Liver (tissue), 3 donors: ENCODE data around the gene DNAJC11.

ENCODE experiments used
- EGR1 ChIP-seq, 2 donors: IDR thresholded peaks; 2 replicates each; pipeline ENCODE4 v1.6.1; 2016 to 2018; ENCODE audit warnings: antibody characterized with exemption in 2 of 2, low read depth in 2 of 2
- JUND ChIP-seq, 2 donors: IDR thresholded peaks; 2 replicates each; pipeline ENCODE4 v1.6.1; 2016; ENCODE audit warnings: antibody characterized with exemption in 2 of 2
- NR2F2 ChIP-seq: IDR thresholded peaks from 2 replicates; pipeline ENCODE4 v1.6.1; 2016; ENCODE audit warnings: antibody characterized with exemption
- RAD21 ChIP-seq, 2 donors: IDR thresholded peaks; 2 replicates each; pipeline ENCODE4 v1.6.1; 2016; ENCODE audit warnings: antibody characterized with exemption in 2 of 2, mild to moderate bottlenecking in 2 of 2
- RXRA ChIP-seq, 2 donors: IDR thresholded peaks; 2 replicates each; pipeline ENCODE4 v1.6.1; 2017 to 2018; ENCODE audit warnings: antibody characterized with exemption in 2 of 2, mild to moderate bottlenecking in 1 of 2
- TAF1 ChIP-seq: conservative IDR thresholded peaks from 2 replicates; pipeline ENCODE4 v1.6.1; 2016; ENCODE audit warnings: antibody characterized with exemption, mild to moderate bottlenecking
- TF ChIP-seq, protein P1 (sequence below): fragments of 150-350 bp; IDR thresholded peaks from 2 replicates; pipeline ENCODE4 v1.5.1; 2017; ENCODE audit warnings: improper control_type of control experiment, low read depth, low read length; ENCODE audit not compliant: missing input control
- TF ChIP-seq, protein P2 (sequence below): IDR thresholded peaks from 2 replicates; pipeline ENCODE4 v1.6.1; 2016; ENCODE audit warnings: antibody characterized with exemption, mild to moderate bottlenecking
- TF ChIP-seq, protein P3 (sequence below): IDR thresholded peaks from 2 replicates; pipeline ENCODE4 v1.6.1; 2016; ENCODE audit warnings: antibody characterized with exemption
- TF ChIP-seq, protein P4 (sequence below): IDR thresholded peaks from 2 replicates; pipeline ENCODE4 v1.6.1; 2016; ENCODE audit warnings: antibody characterized with exemption
- donor health status: healthy.
- donor health status: healthy.

DNA sequence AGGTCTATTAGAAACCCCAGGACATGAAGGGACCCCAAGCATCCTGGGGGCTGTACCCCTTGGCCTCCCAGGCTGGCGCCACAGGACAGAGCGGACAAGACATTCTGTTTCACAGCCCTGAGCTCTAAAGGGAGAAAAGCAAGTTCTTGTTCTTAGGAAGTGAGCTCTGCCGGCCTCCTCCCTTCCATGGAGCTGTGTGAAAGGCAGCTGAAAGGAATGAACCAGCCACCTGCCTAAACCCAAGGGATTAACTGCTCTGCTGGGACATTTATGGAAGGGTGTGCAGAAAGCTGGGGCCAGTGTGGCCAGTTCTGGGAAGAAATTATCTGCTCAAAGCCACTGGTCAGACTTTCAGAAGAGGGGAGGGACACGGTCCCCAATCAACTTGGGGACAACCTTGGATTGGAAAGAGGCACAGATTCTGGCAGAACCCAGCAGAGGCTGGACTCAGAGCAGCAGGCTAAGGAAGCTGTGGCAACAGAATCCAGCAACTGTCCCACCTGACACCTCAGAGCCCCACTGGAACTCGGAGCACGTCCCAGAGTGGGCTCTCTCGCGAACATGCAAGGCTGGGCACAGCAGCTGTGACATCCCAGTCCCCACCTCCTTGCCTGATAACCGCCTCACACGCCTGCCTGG lies 101.1 kb downstream of the DNAJC11 start:
- TF ChIP-seq, protein P1, sequence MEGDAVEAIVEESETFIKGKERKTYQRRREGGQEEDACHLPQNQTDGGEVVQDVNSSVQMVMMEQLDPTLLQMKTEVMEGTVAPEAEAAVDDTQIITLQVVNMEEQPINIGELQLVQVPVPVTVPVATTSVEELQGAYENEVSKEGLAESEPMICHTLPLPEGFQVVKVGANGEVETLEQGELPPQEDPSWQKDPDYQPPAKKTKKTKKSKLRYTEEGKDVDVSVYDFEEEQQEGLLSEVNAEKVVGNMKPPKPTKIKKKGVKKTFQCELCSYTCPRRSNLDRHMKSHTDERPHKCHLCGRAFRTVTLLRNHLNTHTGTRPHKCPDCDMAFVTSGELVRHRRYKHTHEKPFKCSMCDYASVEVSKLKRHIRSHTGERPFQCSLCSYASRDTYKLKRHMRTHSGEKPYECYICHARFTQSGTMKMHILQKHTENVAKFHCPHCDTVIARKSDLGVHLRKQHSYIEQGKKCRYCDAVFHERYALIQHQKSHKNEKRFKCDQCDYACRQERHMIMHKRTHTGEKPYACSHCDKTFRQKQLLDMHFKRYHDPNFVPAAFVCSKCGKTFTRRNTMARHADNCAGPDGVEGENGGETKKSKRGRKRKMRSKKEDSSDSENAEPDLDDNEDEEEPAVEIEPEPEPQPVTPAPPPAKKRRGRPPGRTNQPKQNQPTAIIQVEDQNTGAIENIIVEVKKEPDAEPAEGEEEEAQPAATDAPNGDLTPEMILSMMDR: no peak
- TF ChIP-seq RAD21 (IDR thresholded peaks at IDR 0.05) (no peak), TAF1 (no peak), EGR1 (IDR thresholded peaks at IDR 0.05; ENCODE audit: low read depth in 2 of 2) (no peak), JUND (IDR thresholded peaks at IDR 0.05) (no peak), RXRA (IDR thresholded peaks at IDR 0.05) (no peak), NR2F2 (no peak)
- TF ChIP-seq, protein P2, sequence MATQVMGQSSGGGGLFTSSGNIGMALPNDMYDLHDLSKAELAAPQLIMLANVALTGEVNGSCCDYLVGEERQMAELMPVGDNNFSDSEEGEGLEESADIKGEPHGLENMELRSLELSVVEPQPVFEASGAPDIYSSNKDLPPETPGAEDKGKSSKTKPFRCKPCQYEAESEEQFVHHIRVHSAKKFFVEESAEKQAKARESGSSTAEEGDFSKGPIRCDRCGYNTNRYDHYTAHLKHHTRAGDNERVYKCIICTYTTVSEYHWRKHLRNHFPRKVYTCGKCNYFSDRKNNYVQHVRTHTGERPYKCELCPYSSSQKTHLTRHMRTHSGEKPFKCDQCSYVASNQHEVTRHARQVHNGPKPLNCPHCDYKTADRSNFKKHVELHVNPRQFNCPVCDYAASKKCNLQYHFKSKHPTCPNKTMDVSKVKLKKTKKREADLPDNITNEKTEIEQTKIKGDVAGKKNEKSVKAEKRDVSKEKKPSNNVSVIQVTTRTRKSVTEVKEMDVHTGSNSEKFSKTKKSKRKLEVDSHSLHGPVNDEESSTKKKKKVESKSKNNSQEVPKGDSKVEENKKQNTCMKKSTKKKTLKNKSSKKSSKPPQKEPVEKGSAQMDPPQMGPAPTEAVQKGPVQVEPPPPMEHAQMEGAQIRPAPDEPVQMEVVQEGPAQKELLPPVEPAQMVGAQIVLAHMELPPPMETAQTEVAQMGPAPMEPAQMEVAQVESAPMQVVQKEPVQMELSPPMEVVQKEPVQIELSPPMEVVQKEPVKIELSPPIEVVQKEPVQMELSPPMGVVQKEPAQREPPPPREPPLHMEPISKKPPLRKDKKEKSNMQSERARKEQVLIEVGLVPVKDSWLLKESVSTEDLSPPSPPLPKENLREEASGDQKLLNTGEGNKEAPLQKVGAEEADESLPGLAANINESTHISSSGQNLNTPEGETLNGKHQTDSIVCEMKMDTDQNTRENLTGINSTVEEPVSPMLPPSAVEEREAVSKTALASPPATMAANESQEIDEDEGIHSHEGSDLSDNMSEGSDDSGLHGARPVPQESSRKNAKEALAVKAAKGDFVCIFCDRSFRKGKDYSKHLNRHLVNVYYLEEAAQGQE: no peak
- TF ChIP-seq, protein P3, sequence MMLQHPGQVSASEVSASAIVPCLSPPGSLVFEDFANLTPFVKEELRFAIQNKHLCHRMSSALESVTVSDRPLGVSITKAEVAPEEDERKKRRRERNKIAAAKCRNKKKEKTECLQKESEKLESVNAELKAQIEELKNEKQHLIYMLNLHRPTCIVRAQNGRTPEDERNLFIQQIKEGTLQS: no peak
- TF ChIP-seq, protein P4, sequence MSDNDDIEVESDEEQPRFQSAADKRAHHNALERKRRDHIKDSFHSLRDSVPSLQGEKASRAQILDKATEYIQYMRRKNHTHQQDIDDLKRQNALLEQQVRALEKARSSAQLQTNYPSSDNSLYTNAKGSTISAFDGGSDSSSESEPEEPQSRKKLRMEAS: no peak
